HCT116 (cell line): ENCODE data around the gene FBXO5.

Source experiments
- JUND ChIP-seq: IDR thresholded peaks from 2 replicates; pipeline ENCODE4 v1.6.1; 2012
- POLR2AphosphoS5 ChIP-seq: IDR thresholded peaks from 2 replicates; pipeline ENCODE4 v1.6.1; 2011; ENCODE audit warnings: mild to moderate bottlenecking, low read depth, low read length, moderate library complexity
- ZFX ChIP-seq: fragments of 450-650 bp; IDR thresholded peaks from 2 replicates; pipeline ENCODE4 v1.6.1; 2017
- TF ChIP-seq, protein P1 (sequence below): IDR thresholded peaks from 2 replicates; pipeline ENCODE4 v1.6.1; 2012; ENCODE audit warnings: low read depth
- TF ChIP-seq, protein P2 (sequence below), 3 experiments: fragments of 200-600 bp in 1 of 3; sonication (generic) in 1 of 3; IDR thresholded peaks in 2 of 3; conservative IDR thresholded peaks in 1 of 3; 2 replicates each; pipeline ENCODE4 v1.5.1; 2012 to 2017; ENCODE audit warnings: low read depth in 2 of 3, low read length in 2 of 3, antibody characterized with exemption in 1 of 3, borderline replicate concordance in 1 of 3, control low read depth in 1 of 3, mild to moderate bottlenecking in 1 of 3, mixed read lengths in 1 of 3, mixed run types in 1 of 3, moderate library complexity in 1 of 3; ENCODE audit not compliant: insufficient read depth in 1 of 3
- TF ChIP-seq, protein P3 (sequence below): IDR thresholded peaks from 2 replicates; pipeline ENCODE4 v1.6.1; 2011; ENCODE audit warnings: mild to moderate bottlenecking, low read length, moderate library complexity; ENCODE audit not compliant: insufficient replicate concordance; ENCODE audit errors: extremely low read depth

DNA sequence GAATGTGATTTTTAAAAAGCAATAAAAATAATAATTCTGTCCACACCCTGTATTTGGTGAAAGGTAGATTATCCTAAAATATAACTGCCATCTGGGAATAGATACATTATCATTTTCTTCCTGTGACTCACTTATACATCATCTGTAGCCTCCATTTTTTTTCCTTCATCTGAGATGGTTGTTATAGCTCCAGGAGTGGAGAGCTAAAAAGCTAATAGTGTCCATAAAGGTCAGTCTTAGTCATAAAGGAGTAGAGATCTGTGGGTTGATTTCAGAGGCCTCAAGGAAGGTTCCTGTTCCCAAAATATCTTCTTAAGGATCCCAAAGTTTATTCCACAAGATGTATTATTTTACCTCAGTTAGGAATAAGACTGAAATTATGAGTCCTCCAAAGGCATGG is 41.1 kb downstream of the FBXO5 start:
- TF ChIP-seq ZFX = no peak
- TF ChIP-seq, protein P1, sequence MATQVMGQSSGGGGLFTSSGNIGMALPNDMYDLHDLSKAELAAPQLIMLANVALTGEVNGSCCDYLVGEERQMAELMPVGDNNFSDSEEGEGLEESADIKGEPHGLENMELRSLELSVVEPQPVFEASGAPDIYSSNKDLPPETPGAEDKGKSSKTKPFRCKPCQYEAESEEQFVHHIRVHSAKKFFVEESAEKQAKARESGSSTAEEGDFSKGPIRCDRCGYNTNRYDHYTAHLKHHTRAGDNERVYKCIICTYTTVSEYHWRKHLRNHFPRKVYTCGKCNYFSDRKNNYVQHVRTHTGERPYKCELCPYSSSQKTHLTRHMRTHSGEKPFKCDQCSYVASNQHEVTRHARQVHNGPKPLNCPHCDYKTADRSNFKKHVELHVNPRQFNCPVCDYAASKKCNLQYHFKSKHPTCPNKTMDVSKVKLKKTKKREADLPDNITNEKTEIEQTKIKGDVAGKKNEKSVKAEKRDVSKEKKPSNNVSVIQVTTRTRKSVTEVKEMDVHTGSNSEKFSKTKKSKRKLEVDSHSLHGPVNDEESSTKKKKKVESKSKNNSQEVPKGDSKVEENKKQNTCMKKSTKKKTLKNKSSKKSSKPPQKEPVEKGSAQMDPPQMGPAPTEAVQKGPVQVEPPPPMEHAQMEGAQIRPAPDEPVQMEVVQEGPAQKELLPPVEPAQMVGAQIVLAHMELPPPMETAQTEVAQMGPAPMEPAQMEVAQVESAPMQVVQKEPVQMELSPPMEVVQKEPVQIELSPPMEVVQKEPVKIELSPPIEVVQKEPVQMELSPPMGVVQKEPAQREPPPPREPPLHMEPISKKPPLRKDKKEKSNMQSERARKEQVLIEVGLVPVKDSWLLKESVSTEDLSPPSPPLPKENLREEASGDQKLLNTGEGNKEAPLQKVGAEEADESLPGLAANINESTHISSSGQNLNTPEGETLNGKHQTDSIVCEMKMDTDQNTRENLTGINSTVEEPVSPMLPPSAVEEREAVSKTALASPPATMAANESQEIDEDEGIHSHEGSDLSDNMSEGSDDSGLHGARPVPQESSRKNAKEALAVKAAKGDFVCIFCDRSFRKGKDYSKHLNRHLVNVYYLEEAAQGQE = no peak
- TF ChIP-seq, protein P2, sequence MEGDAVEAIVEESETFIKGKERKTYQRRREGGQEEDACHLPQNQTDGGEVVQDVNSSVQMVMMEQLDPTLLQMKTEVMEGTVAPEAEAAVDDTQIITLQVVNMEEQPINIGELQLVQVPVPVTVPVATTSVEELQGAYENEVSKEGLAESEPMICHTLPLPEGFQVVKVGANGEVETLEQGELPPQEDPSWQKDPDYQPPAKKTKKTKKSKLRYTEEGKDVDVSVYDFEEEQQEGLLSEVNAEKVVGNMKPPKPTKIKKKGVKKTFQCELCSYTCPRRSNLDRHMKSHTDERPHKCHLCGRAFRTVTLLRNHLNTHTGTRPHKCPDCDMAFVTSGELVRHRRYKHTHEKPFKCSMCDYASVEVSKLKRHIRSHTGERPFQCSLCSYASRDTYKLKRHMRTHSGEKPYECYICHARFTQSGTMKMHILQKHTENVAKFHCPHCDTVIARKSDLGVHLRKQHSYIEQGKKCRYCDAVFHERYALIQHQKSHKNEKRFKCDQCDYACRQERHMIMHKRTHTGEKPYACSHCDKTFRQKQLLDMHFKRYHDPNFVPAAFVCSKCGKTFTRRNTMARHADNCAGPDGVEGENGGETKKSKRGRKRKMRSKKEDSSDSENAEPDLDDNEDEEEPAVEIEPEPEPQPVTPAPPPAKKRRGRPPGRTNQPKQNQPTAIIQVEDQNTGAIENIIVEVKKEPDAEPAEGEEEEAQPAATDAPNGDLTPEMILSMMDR (IDR thresholded peaks at IDR 0.05 in 2 of 3, conservative IDR thresholded peaks at IDR 0.05 in 1 of 3; ENCODE audit: borderline replicate concordance in 1 of 3, insufficient read depth in 1 of 3, low read depth in 2 of 3, low read length in 2 of 3) = no peak
- TF ChIP-seq POLR2AphosphoS5 = no peak
- TF ChIP-seq, protein P3, sequence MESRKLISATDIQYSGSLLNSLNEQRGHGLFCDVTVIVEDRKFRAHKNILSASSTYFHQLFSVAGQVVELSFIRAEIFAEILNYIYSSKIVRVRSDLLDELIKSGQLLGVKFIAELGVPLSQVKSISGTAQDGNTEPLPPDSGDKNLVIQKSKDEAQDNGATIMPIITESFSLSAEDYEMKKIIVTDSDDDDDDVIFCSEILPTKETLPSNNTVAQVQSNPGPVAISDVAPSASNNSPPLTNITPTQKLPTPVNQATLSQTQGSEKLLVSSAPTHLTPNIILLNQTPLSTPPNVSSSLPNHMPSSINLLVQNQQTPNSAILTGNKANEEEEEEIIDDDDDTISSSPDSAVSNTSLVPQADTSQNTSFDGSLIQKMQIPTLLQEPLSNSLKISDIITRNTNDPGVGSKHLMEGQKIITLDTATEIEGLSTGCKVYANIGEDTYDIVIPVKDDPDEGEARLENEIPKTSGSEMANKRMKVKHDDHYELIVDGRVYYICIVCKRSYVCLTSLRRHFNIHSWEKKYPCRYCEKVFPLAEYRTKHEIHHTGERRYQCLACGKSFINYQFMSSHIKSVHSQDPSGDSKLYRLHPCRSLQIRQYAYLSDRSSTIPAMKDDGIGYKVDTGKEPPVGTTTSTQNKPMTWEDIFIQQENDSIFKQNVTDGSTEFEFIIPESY = no peak
- no peak for TF ChIP-seq JUND
